Left lung (tissue), 10 donors: ENCODE data around the gene KIFAP3. TPM values are rescaled to one million over a fixed set of nuclear protein-coding genes. Genes with fewer than 3 reads are reported as not detected.

Experiments
- ATAC-seq: fragments of 200-7000 bp; cut with Tn5 transposase; one replicate; pipeline ENCODE4 v1.9.1; 2020; ENCODE audit warnings: moderate library complexity
- DNase-seq, 4 donors: peaks; one replicate each; pipeline ENCODE4 v3.0.0-alpha.2; 2013 to 2020
- H3K27ac ChIP-seq, 2 donors: fragments of 200-600 bp; sonication (generic) in 1 of 2; one replicate each; pipeline versions ENCODE4 v1.5.0 to v1.8.0; 2020 to 2021
- H3K27me3 ChIP-seq, 2 donors: fragments of 200-600 bp; sonication (generic) in 1 of 2; one replicate each; pipeline versions ENCODE4 v1.5.0 to v1.8.0; 2020 to 2021
- H3K36me3 ChIP-seq, 2 donors: fragments of 200-600 bp; sonication (generic) in 1 of 2; one replicate each; pipeline versions ENCODE4 v1.5.0 to v1.8.0; 2020 to 2021
- H3K4me1 ChIP-seq, 2 donors: fragments of 200-600 bp; one replicate each; pipeline ENCODE4 v1.8.0; 2021
- H3K4me3 ChIP-seq, 2 donors: fragments of 200-600 bp; sonication (generic) in 1 of 2; one replicate each; pipeline versions ENCODE4 v1.5.0 to v1.8.0; 2020 to 2021; ENCODE audit warnings: mild to moderate bottlenecking in 1 of 2
- H3K9me3 ChIP-seq, 2 donors: fragments of 200-600 bp; sonication (generic) in 1 of 2; one replicate each; pipeline versions ENCODE4 v1.5.0 to v1.8.0; 2020 to 2021
- CTCF ChIP-seq, 2 donors: fragments of 200-600 bp; sonication (generic) in 1 of 2; IDR thresholded peaks; one replicate each; pipeline versions ENCODE4 v1.5.0 to v1.8.0; 2021; ENCODE audit warnings: antibody characterized with exemption in 2 of 2
- intact Hi-C, 2 donors: fragments of 100-400 bp; cut with DNase I; formaldehyde crosslinking; loops; one replicate each; pipeline versions ENCODE4 v1.11.2 to v1.14.2; 2022
- polyA plus RNA-seq, 6 donors: library from polyadenylated mRNA; unstranded; fragments of 120-200 nt; gene quantifications; one replicate each; pipeline ENCODE4 v1.2.1, GENCODE V29; 2013; ENCODE audit not compliant: insufficient read length in 6 of 6
- total RNA-seq, 2 donors: library from RNA; stranded (reverse); fragmentation: NEBNext Ultra II Directional; extraction: Animal tissue kit (Norgen Biotek cat#: 25700); gene quantifications; one replicate each; pipeline ENCODE4 v1.2.1, GENCODE V29; 2021
- donor health status: DM: no; HTN: yes; CAD: no.
- donor health status: DM: no; HTN: no; CAD: no.

The KIFAP3 gene
- total and polyA plus RNA-seq, 8 donors: 23.2 to 40.7 (median 33.9) TPM

DNA sequence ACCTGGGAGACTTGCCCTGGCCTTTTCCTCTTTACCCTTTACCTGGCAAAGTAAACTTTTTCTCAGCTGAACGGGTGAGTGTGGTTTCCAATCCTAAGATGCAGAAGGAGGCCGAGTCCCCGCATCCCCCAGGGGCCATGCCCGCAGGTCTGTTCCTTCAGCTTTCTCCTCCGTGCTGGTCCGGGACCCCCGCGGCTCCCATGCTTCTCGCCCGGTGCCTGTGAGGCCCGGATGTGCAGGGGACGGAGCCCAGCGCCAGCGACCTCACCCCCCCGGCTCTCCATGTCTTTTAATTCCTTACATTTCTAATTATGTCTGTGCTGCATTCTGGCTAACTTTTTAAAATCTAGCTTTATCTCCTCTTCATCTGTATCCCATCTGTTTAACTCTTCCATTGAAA, 159.3 kb downstream of the KIFAP3 start:
- peaks cover 0 to 3% of the 10 kb centered on the region in 2 donors for H3K36me3 ChIP-seq
- ATAC-seq: no peak
- no peaks in the 10 kb centered on the region for H3K27me3 ChIP-seq
- intact Hi-C loops: no loop called here
- peak in 1 of 4 donors; percentile 57 for DNase-seq
- H3K9me3 ChIP-seq: no peaks in the 10 kb centered on the region
- no peak for TF ChIP-seq CTCF (IDR thresholded peaks at IDR 0.05)
- H3K27ac ChIP-seq: no peak overlapping the region
- H3K4me3 ChIP-seq: no peak overlapping the region
- H3K4me1 ChIP-seq: no peaks in the 10 kb centered on the region

- peaks cover 0 to 1% of the 10 kb centered on the region in 2 donors for H3K36me3 ChIP-seq
- H3K4me3 ChIP-seq: no peak overlapping the region
- ATAC-seq (peak; percentile 18), DNase-seq (no peak)
- intact Hi-C loops: no loop called here
- no peaks in the 10 kb centered on the region for H3K27me3 ChIP-seq
- no peak for TF ChIP-seq CTCF (IDR thresholded peaks at IDR 0.05)
- H3K27ac ChIP-seq: no peak overlapping the region
- H3K9me3 ChIP-seq: no peaks in the 10 kb centered on the region
- H3K4me1 ChIP-seq: no peaks in the 10 kb centered on the region
Observed at GRCh38 chr1:169914531-169914930, 160.0 kb downstream of the KIFAP3 start.

GRCh38 chr1:169909499-169909898, 165.0 kb downstream of the KIFAP3 start:
- H3K36me3 ChIP-seq: no peaks in the 10 kb centered on the region
- H3K9me3 ChIP-seq: no peaks in the 10 kb centered on the region
- no peak for TF ChIP-seq CTCF (IDR thresholded peaks at IDR 0.05)
- H3K4me3 ChIP-seq: no peak overlapping the region
- no peak overlapping the region for H3K27ac ChIP-seq
- no peak for ATAC-seq
- peak in 1 of 4 donors; percentile 52 for DNase-seq
- H3K27me3 ChIP-seq: no peaks in the 10 kb centered on the region
- H3K4me1 ChIP-seq: no peaks in the 10 kb centered on the region
- intact Hi-C loops: no loop called here

DNA sequence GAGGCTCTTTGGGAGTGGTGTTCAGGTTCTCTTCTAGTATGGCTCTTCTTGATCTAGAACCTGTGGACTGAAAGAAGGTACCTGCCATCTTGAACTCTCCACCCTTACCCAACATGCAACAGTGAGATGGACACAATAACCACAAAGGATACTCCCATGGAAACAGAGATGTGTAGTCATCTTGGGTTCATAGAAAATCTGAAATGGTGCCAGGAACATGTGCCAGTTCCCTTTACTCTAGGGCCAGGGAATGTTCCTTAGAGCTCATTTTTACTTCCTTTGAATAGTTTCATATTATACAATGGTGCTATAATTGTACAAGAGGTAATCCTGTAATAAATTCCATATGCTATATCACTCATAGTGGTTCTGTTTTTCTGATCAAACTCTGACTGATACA, 167.6 kb downstream of the KIFAP3 start:
- intact Hi-C loops: no loop called here
- Histone ChIP-seq H3K27ac (no peak overlapping the region), H3K36me3 (no peaks in the 10 kb centered on the region), H3K4me3 (no peak overlapping the region), H3K27me3 (peaks cover 0 to 9% of the 10 kb centered on the region in 2 donors), H3K9me3 (no peaks in the 10 kb centered on the region), H3K4me1 (no peaks in the 10 kb centered on the region)
- DNase-seq (no peak), ATAC-seq (no peak)
- no peak for TF ChIP-seq CTCF (IDR thresholded peaks at IDR 0.05)

GRCh38 chr1:169904834-169905233, 169.7 kb downstream of the KIFAP3 start:
- TF ChIP-seq CTCF (IDR thresholded peaks at IDR 0.05): no peak
- H3K27me3 ChIP-seq: peaks cover 0 to 11% of the 10 kb centered on the region in 2 donors
- H3K4me1 ChIP-seq: no peaks in the 10 kb centered on the region
- no peak for DNase-seq
- H3K27ac ChIP-seq: no peak overlapping the region
- ATAC-seq: no peak
- intact Hi-C loops: no loop called here
- H3K9me3 ChIP-seq: no peaks in the 10 kb centered on the region
- H3K36me3 ChIP-seq: no peaks in the 10 kb centered on the region
- no peak overlapping the region for H3K4me3 ChIP-seq
